GM12865 (cell line): Measurements from ENCODE around the gene ZNF286A.
"Not testable (repeated sequence)": the region's sequence is repeated elsewhere in the genome, so short reads cannot be mapped to it uniquely, and the experiment has no call there.

Experiments
- DNase-seq: peaks from one replicate; pipeline ENCODE4 v3.0.0; 2010; ENCODE audit warnings: low read depth
- H3K4me3 ChIP-seq: 2 replicates; pipeline ENCODE4 v1.5.1; 2011; ENCODE audit warnings: mild to moderate bottlenecking, low read depth, low read length, control low read depth
- CTCF ChIP-seq: IDR thresholded peaks from 2 replicates; pipeline ENCODE4 v1.5.1; 2011; ENCODE audit warnings: low read length, control low read depth, low read depth, inconsistent platforms; ENCODE audit not compliant: insufficient read depth; ENCODE audit errors: missing control alignments

Gene ZNF286A

GRCh38 chr17:15738066-15738465 is 38.5 kb downstream of the ZNF286A start:
- TF ChIP-seq CTCF, result no peak
- DNase-seq, result no peak
- no peak overlapping the region for H3K4me3 ChIP-seq

- not testable (repeated sequence) for H3K4me3 ChIP-seq, DNase-seq
Measured at GRCh38 chr17:15739259-15739658, 39.7 kb downstream of the ZNF286A start.

GRCh38 chr17:15740041-15740440 is 40.5 kb downstream of the ZNF286A start:
- DNase-seq, H3K4me3 ChIP-seq: not testable (repeated sequence)

GRCh38 chr17:15740570-15741120 is 41.1 kb downstream of the ZNF286A start:
- TF ChIP-seq CTCF, result no peak
- H3K4me3 ChIP-seq, result no peak overlapping the region
- DNase-seq, result no peak

GRCh38 chr17:15741624-15742023 is 42.1 kb downstream of the ZNF286A start:
- H3K4me3 ChIP-seq, result no peak overlapping the region
- no peak for TF ChIP-seq CTCF
- no peak for DNase-seq

- no peak overlapping the region for H3K4me3 ChIP-seq
- DNase-seq, result no peak
- no peak for TF ChIP-seq CTCF
Measured at GRCh38 chr17:15742051-15742795, 42.7 kb downstream of the ZNF286A start.

- no peak for TF ChIP-seq CTCF
- H3K4me3 ChIP-seq, result no peak overlapping the region
- DNase-seq, result no peak
Measured at GRCh38 chr17:15742921-15743320, 43.4 kb downstream of the ZNF286A start.

GRCh38 chr17:15744074-15744676 is 44.6 kb downstream of the ZNF286A start:
- TF ChIP-seq CTCF, result no peak
- DNase-seq, result no peak
- no peak overlapping the region for H3K4me3 ChIP-seq
